HG02973 (cell line): ENCODE data around the gene GPR89A.
A peak's percentile ranks its signal among the peaks of the same experiment; 100 is the strongest.
"Not testable (repeated sequence)": the region's sequence is repeated elsewhere in the genome, so short reads cannot be mapped to it uniquely, and the experiment has no call there.

Experiments used
- ATAC-seq: cut with Tn5 transposase; IDR thresholded peaks from one replicate; pipeline ENCODE4 v1.9.1; 2021; ENCODE audit warnings: moderate library complexity; ENCODE audit not compliant: unreplicated experiment

GPR89A gene

GRCh38 chr1:145684858-145685257 lies 77.1 kb downstream of the GPR89A start:
- ATAC-seq: not testable (repeated sequence)

GRCh38 chr1:145686078-145686477 lies 78.3 kb downstream of the GPR89A start:
- ATAC-seq: not testable (repeated sequence)

GRCh38 chr1:145688328-145688727 lies 80.5 kb downstream of the GPR89A start:
- ATAC-seq: no peak

- no peak for ATAC-seq
Observed at GRCh38 chr1:145688924-145689323, 81.1 kb downstream of the GPR89A start.

DNA sequence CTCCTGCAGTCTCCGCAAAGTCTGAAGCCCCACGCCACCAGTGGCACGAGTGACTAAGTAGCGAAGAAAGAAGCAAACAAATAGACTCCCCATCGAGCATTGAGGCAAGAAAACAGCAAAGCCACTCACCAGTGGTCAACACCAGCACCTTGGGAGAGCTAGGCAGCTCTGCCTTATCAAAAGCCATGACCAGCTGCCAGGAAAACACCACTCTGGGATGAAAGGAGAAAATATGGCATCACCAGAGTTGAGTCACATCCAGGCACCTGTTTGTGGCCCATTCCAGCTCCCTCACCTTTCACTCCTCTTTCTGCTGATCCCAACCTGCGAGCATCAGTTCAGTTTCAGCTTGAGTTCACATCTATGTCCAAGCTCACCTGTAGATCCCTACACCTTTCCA lies 82.1 kb downstream of the GPR89A start:
- ATAC-seq: no peak

DNA sequence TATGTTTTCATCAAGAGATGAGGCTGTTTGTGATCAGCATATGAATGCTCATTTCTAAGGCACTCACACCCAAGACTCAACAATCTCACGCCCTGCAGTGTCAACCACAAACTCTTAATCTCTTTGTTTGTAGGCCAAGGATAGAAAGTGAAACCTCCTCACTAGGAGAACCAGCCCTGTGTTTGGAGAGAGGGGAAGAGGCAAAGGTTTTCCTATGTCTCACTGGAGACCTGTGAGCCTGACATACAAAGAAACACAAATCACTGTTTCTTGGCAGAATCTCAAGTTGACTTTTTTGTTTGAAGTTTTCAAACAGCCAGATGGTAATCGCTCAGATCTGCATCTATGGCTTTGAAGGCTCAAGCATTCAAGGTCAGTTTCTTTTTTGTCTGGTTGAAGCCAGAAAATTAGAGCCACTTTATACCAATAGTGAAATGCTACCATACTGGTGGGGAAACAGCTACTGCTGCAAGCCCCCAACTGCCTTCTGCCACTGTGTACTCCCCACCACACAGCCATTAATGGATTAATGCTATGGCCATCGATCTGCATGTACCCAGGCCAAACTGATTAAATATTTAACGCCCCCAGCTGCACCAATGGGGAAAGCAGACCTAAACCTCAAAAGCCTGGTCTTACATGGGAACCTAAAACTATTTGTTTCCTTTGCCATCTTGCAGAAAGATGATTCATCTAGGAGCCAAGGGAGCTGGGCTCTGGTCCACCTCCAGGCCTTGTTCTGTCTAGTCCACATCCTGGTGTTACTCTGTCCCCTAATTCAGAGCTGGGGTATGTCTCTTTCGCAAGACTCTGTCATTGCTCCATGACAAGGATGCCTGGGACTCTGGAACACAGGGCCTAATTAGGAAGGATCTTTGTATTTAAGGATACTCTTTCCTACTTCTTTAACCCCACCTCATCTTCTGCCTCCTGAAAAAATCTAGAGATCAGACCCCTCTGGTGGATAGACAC lies 83.1 kb downstream of the GPR89A start:
- peak; percentile 83 for ATAC-seq

DNA sequence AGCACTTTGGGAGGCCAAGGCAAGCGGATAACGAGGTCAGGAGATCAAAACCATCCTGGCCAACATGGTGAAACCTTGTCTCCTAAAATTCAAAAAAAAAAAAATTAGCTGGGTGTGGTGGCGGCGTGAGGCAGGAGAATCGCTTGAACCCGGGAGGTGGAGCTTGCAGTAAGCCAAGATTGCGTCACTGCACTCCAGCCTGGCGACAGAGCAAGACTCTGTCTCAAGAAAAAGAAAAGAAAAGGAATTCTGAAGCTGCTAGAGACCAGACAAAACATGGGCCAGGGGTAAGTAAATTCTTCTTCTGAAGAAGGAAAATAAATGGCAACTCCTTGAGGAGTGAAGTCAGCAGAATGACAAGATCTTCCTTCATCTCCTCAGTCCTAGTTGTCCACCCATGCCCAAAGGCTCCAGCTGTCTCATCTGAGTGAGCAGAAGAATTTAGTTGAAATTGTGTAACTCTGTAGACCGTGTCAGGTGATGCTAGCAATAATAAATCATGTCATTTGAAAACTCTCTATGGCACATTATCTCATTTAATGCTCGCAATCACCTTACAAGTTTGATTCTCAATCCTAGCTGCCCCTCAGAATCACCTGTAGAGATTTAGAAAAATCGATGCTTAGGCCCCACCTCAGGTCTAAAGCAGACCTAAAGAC lies 85.1 kb downstream of the GPR89A start:
- no peak for ATAC-seq

GRCh38 chr1:145695821-145696629 lies 88.2 kb downstream of the GPR89A start:
- no peak for ATAC-seq

DNA sequence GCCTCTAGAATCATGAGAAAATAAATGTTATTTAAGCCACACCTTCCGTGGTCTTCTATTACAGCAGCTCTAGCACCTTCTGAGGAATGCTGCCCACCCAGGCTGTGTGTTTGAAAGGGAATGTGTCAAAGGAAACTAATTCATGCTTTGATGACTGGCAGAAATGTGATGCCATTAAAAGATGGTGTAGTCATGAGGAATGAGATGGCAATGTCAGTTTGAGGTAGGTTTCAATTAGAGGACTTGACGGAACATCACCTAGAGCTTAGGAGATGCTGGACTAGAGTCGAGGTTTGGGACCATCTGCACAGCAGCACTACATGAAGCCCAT lies 88.8 kb downstream of the GPR89A start:
- ATAC-seq: no peak

- ATAC-seq: no peak
Observed at GRCh38 chr1:145701306-145701862, 93.6 kb downstream of the GPR89A start.

- no peak for ATAC-seq
Observed at GRCh38 chr1:145702052-145702451, 94.3 kb downstream of the GPR89A start.

GRCh38 chr1:145702826-145703225 lies 95.0 kb downstream of the GPR89A start:
- ATAC-seq: no peak

DNA sequence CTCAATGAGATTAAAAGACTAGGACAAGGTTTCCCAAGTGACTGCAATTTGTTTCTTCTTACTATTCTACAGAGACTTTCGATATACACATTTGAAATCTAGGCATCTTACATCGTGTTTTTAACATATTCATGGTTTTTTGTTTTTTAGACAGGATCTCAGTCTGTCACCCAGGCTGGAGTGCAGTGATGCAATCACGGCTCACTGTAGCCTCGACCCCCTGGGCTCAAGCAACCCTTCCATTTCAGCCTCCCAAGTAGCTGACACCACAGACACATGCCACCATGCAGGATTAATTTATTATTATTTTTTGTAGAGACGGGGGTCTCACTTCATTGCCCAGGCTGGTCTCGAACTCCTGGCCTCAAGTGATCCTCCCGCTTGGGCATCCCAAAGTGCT lies 97.8 kb downstream of the GPR89A start:
- ATAC-seq: no peak

DNA sequence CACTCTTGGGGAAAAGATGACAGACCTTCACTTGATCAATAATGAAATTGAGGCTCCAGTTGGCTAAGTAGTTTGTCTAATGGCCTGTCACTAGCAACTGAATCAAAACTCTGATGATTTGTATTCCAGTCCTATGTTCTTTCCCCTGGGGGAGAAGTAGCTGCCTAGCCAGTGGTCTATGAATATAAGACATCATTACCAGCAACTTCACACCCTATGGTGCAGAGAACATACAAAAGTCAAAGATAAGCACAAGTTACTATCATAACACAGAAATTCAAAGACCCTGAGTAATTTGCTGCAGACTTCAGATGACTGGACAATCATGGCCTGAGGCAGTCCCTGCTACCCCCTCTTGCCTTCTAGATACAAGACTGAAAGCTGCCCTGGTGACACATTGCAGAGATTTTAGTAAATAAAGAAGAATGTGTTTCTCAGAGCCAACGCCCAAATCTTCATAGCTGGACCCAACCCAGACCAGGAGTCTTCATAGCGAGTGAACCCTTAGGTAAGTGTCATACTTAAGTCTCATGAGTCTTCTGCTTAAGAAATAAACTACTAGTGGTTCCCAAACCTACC lies 98.4 kb downstream of the GPR89A start:
- no peak for ATAC-seq

GRCh38 chr1:145707183-145707867 lies 99.5 kb downstream of the GPR89A start, which contains the start of gene PDZK1:
Gene PDZK1, minus strand, starts transcription at chr1:145707368. Its CDS starts 19,347 bp downstream, at chr1:145688021.
- no peak for ATAC-seq

DNA sequence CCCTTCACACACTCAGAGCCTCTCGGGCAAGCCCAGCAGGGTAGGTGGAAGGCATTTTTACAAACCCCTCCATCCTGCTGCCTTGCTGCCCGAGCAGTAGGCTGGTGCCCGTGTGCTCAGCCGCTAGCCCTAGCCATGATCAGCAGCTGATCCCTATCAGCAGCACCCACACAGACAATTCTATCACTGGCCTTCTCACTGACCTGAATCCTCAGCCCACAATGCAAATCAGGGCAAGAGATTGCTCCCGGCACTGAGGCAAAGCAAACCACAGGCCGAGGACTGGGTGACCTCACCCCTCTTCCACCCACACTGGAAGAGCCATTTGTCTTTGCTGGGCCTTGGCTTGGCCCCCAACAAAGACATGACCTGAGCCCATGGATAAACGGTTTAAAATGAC lies 100.3 kb downstream of the GPR89A start:
- ATAC-seq: no peak

- ATAC-seq: no peak
Observed at GRCh38 chr1:145710291-145711027, 102.7 kb downstream of the GPR89A start.

GRCh38 chr1:145711213-145711651 lies 103.4 kb downstream of the GPR89A start:
- no peak for ATAC-seq

- ATAC-seq: no peak
Observed at GRCh38 chr1:145714524-145715111, 106.8 kb downstream of the GPR89A start.
